ENCODE measurements around the gene TIMD4. TPM values are rescaled to one million over a fixed set of nuclear protein-coding genes. Genes with fewer than 3 reads are reported as not detected.

The TIMD4 gene
- not detected in 2 replicates for total RNA-seq (2021)
- long read RNA-seq = 0 reads

GRCh38 chr5:156963125-156963524 is at the start of gene TIMD4:
Gene TIMD4 (minus strand): TSS chr5:156963226. CDS start chr5:156963198, 28 bp downstream.
- Mint-ChIP-seq H3K27me3 (ENCODE audit: low read depth) (no peaks in the 10 kb centered on the region), H3K36me3 (ENCODE audit: insufficient read depth in 1 of 3, low read depth in 3 of 3) (peaks cover 0 to 2% (median 0%) of the 10 kb centered on the region in 3 experiments; a peak in 1 of 7 replicates), H3K4me1 (peaks cover 10 to 12% of the 10 kb centered on the region in 2 experiments), H3K27ac (no peak within 1 kb of the TSS), H3K9me3 (no peaks in the 10 kb centered on the region; a peak in 1 of 5 replicates), H3K4me3 (no peak within 1 kb of the TSS)
- Histone ChIP-seq H4K20me1 (ENCODE audit: control insufficient read depth, insufficient read depth, insufficient read length) (no peaks in the 10 kb centered on the region), H2BK5ac (ENCODE audit: insufficient read length, low read length) (no peak within 1 kb of the TSS), H3K14ac (ENCODE audit: insufficient read depth, low read length) (no peak within 1 kb of the TSS), H2BK120ac (ENCODE audit: low read depth, low read length, poor library complexity, severe bottlenecking) (no peak within 1 kb of the TSS), H3T11ph (ENCODE audit: low read length) (no peak within 1 kb of the TSS), H3K4ac (ENCODE audit: low read depth, low read length) (no peak within 1 kb of the TSS), H2BK15ac (ENCODE audit: low read depth, low read length) (no peak within 1 kb of the TSS), H3K79me1 (ENCODE audit: insufficient read depth, low read depth, low read length, poor library complexity, severe bottlenecking) (no peaks in the 10 kb centered on the region), H4K5ac (ENCODE audit: insufficient read length, low read depth, low read length) (no peak within 1 kb of the TSS), H2BK20ac (ENCODE audit: low read depth, low read length, poor library complexity, severe bottlenecking) (no peak within 1 kb of the TSS), H3K9me3 (ENCODE audit: control insufficient read depth, low read depth, low read length) (no peaks in the 10 kb centered on the region), H4K91ac (ENCODE audit: insufficient read length, low read depth, low read length) (no peak within 1 kb of the TSS), H3K56ac (ENCODE audit: insufficient read length, low read depth, low read length) (no peak within 1 kb of the TSS), H3K9ac (ENCODE audit: extremely low read depth, insufficient read length, low read length) (no peak within 1 kb of the TSS), H3K23me2 (ENCODE audit: insufficient read length, low read depth, low read length, poor library complexity, severe bottlenecking) (no peaks in the 10 kb centered on the region), H3K27ac (ENCODE audit: insufficient read length, low read depth, low read length) (no peak within 1 kb of the TSS), H3K79me2 (ENCODE audit: insufficient read depth, low read length) (no peaks in the 10 kb centered on the region), H2AFZ (ENCODE audit: low read length) (no peak within 1 kb of the TSS), H3K23ac (ENCODE audit: insufficient read length, low read depth, low read length) (no peak within 1 kb of the TSS), H4K8ac (replicated peaks; ENCODE audit: insufficient read length, low read depth, low read length) (no peak within 1 kb of the TSS), H3K27me3 (ENCODE audit: insufficient read depth, low read length) (no peaks in the 10 kb centered on the region), H2AK5ac (ENCODE audit: insufficient read length, low read length) (no peak within 1 kb of the TSS), H3K18ac (ENCODE audit: insufficient read length, low read depth, low read length) (no peak within 1 kb of the TSS), H3K4me2 (ENCODE audit: insufficient read depth, insufficient read length, low read length) (no peak within 1 kb of the TSS), H2BK12ac (ENCODE audit: insufficient read length, low read depth, low read length) (no peak within 1 kb of the TSS), H3K4me1 (ENCODE audit: insufficient read depth, low read length) (no peaks in the 10 kb centered on the region; the same call in 1 of the 2 replicates)
- no CpG with 5 or more reads among the region's 4 CpGs for WGBS (ENCODE audit: extremely low coverage, insufficient read length, low lambda C conversion rate)
- no peak for DNase-seq
- TF ChIP-seq CTCF (conservative IDR thresholded peaks at IDR 0.05) = no peak

Measured in H9 (cell line).